ENCODE data around the gene PNKP. TPM values are rescaled to one million over a fixed set of nuclear protein-coding genes. Genes with fewer than 3 reads are reported as not detected.

PNKP gene
- total RNA-seq, 2 donors from 2014 or later = 161 to 163 TPM

DNA sequence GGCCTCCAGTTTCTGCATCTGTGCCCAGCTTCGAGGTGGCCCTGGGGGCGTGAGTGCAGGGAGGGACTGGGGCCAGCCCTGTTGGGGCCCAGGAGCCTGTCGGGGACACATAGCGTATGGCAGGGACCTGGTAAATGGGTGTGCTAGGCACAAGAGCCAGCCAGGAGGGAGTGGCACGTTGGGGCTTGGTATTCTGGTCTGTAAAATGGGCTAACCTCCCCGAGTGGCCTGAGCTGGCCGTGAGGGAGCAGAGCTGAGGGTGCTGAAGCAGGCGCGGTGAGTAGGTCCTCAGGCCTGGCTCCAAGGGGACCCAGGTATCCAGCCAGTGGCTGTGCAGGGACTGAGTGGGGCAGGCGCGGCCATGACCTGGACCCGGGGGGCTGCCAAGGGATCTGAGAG is 12.1 kb downstream of the PNKP start:
- H3K36me3 ChIP-seq (ENCODE audit: control insufficient read depth, insufficient read depth, low read length) = peaks cover 41% of the 10 kb centered on the region
- Mint-ChIP-seq H3K4me1 (peaks cover 15% of the 10 kb centered on the region), H3K4me3 (no peak overlapping the region), H3K36me3 (ENCODE audit: low read depth) (peaks cover 38% of the 10 kb centered on the region), H3K27me3 (ENCODE audit: insufficient read depth) (no peaks in the 10 kb centered on the region), H3K27ac (peak overlapping the region; percentile 74), H3K9me3 (no peaks in the 10 kb centered on the region)
- no peak for DNase-seq
- TF ChIP-seq CTCF (conservative IDR thresholded peaks at IDR 0.05) = no peak
- no peaks in the 10 kb centered on the region for H3K27me3 ChIP-seq (ENCODE audit: control insufficient read depth, insufficient read depth, low read length, poor library complexity, severe bottlenecking)
- H3K27ac ChIP-seq (ENCODE audit: low read depth, low read length) = no peak overlapping the region
- H3K4me1 ChIP-seq (ENCODE audit: control insufficient read depth, insufficient read depth, low read length) = peaks cover 5% of the 10 kb centered on the region
- H3K9ac ChIP-seq (ENCODE audit: extremely low read depth, low read length, poor library complexity, severe bottlenecking) = no peak overlapping the region
- WGBS, 2 experiments (ENCODE audit: insufficient coverage in 1 of 2, insufficient read length in 1 of 2) = 95 to 98% methylated on average over 7 to 12 of the region's 12 CpGs
- no peak overlapping the region for H3K4me3 ChIP-seq (ENCODE audit: low read length)
- H3K9me3 ChIP-seq (ENCODE audit: control insufficient read depth, low read length) = no peaks in the 10 kb centered on the region

GRCh38 chr19:49854378-49855263 is 12.8 kb downstream of the PNKP start:
- no peak overlapping the region for H3K27ac Mint-ChIP-seq
- Histone ChIP-seq H3K27me3 (ENCODE audit: control insufficient read depth, insufficient read depth, low read length, poor library complexity, severe bottlenecking) (no peaks in the 10 kb centered on the region), H3K36me3 (ENCODE audit: control insufficient read depth, insufficient read depth, low read length) (peaks cover 42% of the 10 kb centered on the region), H3K4me1 (ENCODE audit: control insufficient read depth, insufficient read depth, low read length) (peaks cover 5% of the 10 kb centered on the region), H3K4me3 (ENCODE audit: low read length) (no peak overlapping the region), H3K9ac (ENCODE audit: extremely low read depth, low read length, poor library complexity, severe bottlenecking) (no peak overlapping the region), H3K27ac (ENCODE audit: low read depth, low read length) (no peak overlapping the region), H3K9me3 (ENCODE audit: control insufficient read depth, low read length) (no peaks in the 10 kb centered on the region)
- WGBS, 2 experiments (ENCODE audit: insufficient coverage in 1 of 2, insufficient read length in 1 of 2) = 95 to 96% methylated on average over 15 to 39 of the region's 39 CpGs
- no peak for TF ChIP-seq CTCF (conservative IDR thresholded peaks at IDR 0.05)
- peaks cover 41% of the 10 kb centered on the region for H3K36me3 Mint-ChIP-seq (ENCODE audit: low read depth)
- peaks cover 20% of the 10 kb centered on the region for H3K4me1 Mint-ChIP-seq
- no peak overlapping the region for H3K4me3 Mint-ChIP-seq
- no peaks in the 10 kb centered on the region for H3K27me3 Mint-ChIP-seq (ENCODE audit: insufficient read depth)
- peak; percentile 49 for DNase-seq
- H3K9me3 Mint-ChIP-seq = peaks cover 5% of the 10 kb centered on the region

DNA sequence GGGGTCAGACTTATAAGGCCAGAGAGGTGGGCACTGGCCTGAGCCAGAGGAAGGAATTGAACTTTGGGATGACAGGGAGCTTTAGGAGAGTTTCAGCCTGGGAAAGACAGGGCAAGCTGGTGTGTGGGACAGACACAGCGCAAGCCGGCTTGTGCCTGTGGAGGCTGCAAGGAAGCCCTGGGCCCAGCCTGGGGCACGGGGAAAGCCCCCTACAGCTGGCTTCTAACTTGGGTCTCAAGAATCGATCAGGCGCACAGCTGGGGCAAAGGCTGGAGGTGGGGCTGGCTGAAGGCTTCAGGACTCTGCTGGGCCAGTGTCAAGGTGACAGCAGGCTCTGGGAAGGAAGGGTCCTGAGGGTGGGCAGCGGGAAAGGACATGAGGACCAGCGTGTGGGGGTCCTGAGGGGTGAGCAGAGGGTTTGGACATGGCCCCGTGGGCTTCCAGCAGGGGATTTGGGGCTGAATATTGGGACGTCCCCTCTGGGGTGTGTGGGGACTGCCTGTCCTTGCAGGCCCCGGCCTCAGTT is 13.5 kb downstream of the PNKP start:
- 93 to 100% methylated on average over 2 to 9 of the region's 10 CpGs for WGBS, 2 experiments (ENCODE audit: insufficient coverage in 1 of 2, insufficient read length in 1 of 2)
- TF ChIP-seq CTCF (conservative IDR thresholded peaks at IDR 0.05) = no peak
- H3K9me3 Mint-ChIP-seq = peaks cover 5% of the 10 kb centered on the region
- H3K27ac ChIP-seq (ENCODE audit: low read depth, low read length) = no peak overlapping the region
- H3K36me3 Mint-ChIP-seq (ENCODE audit: low read depth) = peaks cover 46% of the 10 kb centered on the region
- peaks cover 21% of the 10 kb centered on the region for H3K4me1 Mint-ChIP-seq
- H3K4me3 ChIP-seq (ENCODE audit: low read length) = no peak overlapping the region
- peak; percentile 48 for DNase-seq
- no peaks in the 10 kb centered on the region for H3K27me3 Mint-ChIP-seq (ENCODE audit: insufficient read depth)
- H3K27me3 ChIP-seq (ENCODE audit: control insufficient read depth, insufficient read depth, low read length, poor library complexity, severe bottlenecking) = no peaks in the 10 kb centered on the region
- peaks cover 5% of the 10 kb centered on the region for H3K4me1 ChIP-seq (ENCODE audit: control insufficient read depth, insufficient read depth, low read length)
- peak overlapping the region; percentile 86 for H3K4me3 Mint-ChIP-seq
- H3K36me3 ChIP-seq (ENCODE audit: control insufficient read depth, insufficient read depth, low read length) = peaks cover 47% of the 10 kb centered on the region
- no peak overlapping the region for H3K27ac Mint-ChIP-seq
- H3K9ac ChIP-seq (ENCODE audit: extremely low read depth, low read length, poor library complexity, severe bottlenecking) = no peak overlapping the region
- peaks cover 6% of the 10 kb centered on the region for H3K9me3 ChIP-seq (ENCODE audit: control insufficient read depth, low read length)

Data from endodermal cell (in vitro differentiated cells).